ENCODE data around the gene NOX5.

DNA sequence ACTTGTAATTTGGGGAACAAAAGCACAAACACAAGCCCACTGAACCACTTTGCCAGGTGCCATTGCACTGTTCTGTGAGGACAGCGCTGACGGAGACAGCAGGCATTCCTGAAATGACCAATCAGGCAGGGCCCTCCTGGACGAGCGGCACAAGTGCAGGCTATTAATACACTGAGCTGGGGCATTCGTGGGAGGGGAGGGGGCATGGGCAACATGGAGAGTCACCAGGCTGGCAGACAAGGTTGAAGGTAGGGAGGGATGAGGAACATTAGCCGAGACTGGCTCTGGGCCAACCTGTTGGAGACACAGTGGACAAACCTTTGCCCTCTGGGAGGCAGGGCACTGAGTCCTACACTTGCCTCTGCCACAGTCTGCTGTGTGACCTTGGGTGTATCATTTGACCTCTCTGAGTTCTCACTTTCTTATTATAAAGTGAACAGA lies 45.6 kb downstream of the NOX5 start:
- TF ChIP-seq, protein P1, sequence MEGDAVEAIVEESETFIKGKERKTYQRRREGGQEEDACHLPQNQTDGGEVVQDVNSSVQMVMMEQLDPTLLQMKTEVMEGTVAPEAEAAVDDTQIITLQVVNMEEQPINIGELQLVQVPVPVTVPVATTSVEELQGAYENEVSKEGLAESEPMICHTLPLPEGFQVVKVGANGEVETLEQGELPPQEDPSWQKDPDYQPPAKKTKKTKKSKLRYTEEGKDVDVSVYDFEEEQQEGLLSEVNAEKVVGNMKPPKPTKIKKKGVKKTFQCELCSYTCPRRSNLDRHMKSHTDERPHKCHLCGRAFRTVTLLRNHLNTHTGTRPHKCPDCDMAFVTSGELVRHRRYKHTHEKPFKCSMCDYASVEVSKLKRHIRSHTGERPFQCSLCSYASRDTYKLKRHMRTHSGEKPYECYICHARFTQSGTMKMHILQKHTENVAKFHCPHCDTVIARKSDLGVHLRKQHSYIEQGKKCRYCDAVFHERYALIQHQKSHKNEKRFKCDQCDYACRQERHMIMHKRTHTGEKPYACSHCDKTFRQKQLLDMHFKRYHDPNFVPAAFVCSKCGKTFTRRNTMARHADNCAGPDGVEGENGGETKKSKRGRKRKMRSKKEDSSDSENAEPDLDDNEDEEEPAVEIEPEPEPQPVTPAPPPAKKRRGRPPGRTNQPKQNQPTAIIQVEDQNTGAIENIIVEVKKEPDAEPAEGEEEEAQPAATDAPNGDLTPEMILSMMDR (conservative IDR thresholded peaks at IDR 0.05; ENCODE audit: low read depth, low read length) = no peak
- TF ChIP-seq EZH2 (IDR thresholded peaks at IDR 0.05; ENCODE audit: low read length, unreplicated experiment) (no peak), EZH2phosphoT487 (IDR thresholded peaks at IDR 0.05; ENCODE audit: borderline replicate concordance, low read length) (no peak)

Data from PC-3 (cell line).